Measurements from ENCODE around the gene GGACT. TPM values are rescaled to one million over a fixed set of nuclear protein-coding genes. Genes with fewer than 3 reads are reported as not detected.

Gene GGACT
- total and polyA plus RNA-seq, 2 of the 8 experiments (the other 6 are each of a cell fraction or from before 2014, with no cell fraction given): 1.1 to 1.5 TPM

- no peak overlapping the region for H3K27ac ChIP-seq (ENCODE audit: low read depth, low read length)
- H3K18ac ChIP-seq (ENCODE audit: extremely low read depth, low read length): no peak overlapping the region
- no peaks in the 10 kb centered on the region for H3K79me2 ChIP-seq (ENCODE audit: control insufficient read depth in 1 of 2, insufficient read depth in 2 of 2, low read length in 2 of 2)
- no peaks in the 10 kb centered on the region for H3K9me3 ChIP-seq (ENCODE audit: insufficient read depth in 2 of 2, low read depth in 1 of 2, low read length in 1 of 2)
- no peaks in the 10 kb centered on the region for H3K23me2 ChIP-seq (ENCODE audit: low read depth, low read length)
- H3K14ac ChIP-seq (ENCODE audit: insufficient read length): no peak overlapping the region
- 96% methylated on average over 13 of the region's 14 CpGs; no CpG with 5 or more reads in 1 of the 2 experiments for WGBS, 2 experiments (ENCODE audit: extremely low coverage in 1 of 2, insufficient coverage in 1 of 2, insufficient read length in 1 of 2, insufficient replicate concordance in 2 of 2, low coverage in 1 of 2, low lambda C conversion rate in 2 of 2, missing lambda C conversion rate in 1 of 2)
- H4K20me1 ChIP-seq (replicated peaks in 1 of 2; ENCODE audit: control insufficient read depth in 1 of 2, insufficient read depth in 2 of 2, low read length in 2 of 2): no peaks in the 10 kb centered on the region
- no peak overlapping the region for H3K4me3 ChIP-seq (ENCODE audit: extremely low read depth in 1 of 4, insufficient read depth in 2 of 4, low read depth in 3 of 4, low read length in 4 of 4)
- H2AFZ ChIP-seq (ENCODE audit: low read length): no peak overlapping the region
- H2BK12ac ChIP-seq (ENCODE audit: low read depth, low read length): no peak overlapping the region
- H4K91ac ChIP-seq (replicated peaks; ENCODE audit: insufficient read length, low read length): peak overlapping the region; percentile 19
- H3K27me3 ChIP-seq (replicated peaks in 1 of 4; ENCODE audit: control insufficient read depth in 3 of 4, extremely low read depth in 1 of 4, insufficient read depth in 3 of 4, low read length in 3 of 4): no peaks in the 10 kb centered on the region
- H3K4me2 ChIP-seq (ENCODE audit: insufficient read depth in 1 of 2, low read depth in 2 of 2, low read length in 2 of 2): no peak overlapping the region
- no peak overlapping the region for H4K5ac ChIP-seq (ENCODE audit: insufficient read length, low read depth, low read length)
- H3K4me1 ChIP-seq (replicated peaks in 1 of 4; ENCODE audit: control insufficient read depth in 3 of 4, insufficient read depth in 4 of 4, low read length in 3 of 4): peaks cover 2 to 5% (median 3%) of the 10 kb centered on the region in 4 experiments; a peak in 5 of 7 replicates
- H2BK20ac ChIP-seq (ENCODE audit: low read length): no peak overlapping the region
- H3K23ac ChIP-seq (ENCODE audit: insufficient read length): no peak overlapping the region
- DNase-seq (ENCODE audit: low read depth in 1 of 2, low spot score in 2 of 2) (peak in 1 of 2 experiments; percentile 44), FAIRE-seq (no peak)
- CTCF ChIA-PET (ENCODE audit: partially characterized antibody): interaction anchor here (1.5 to 4.6 kb wide), 3 partner anchors 9 to 40 kb away, joined by 5 to 32 read pairs (median 5); no protein-coding TSS in a partner anchor
- no peak overlapping the region for H3K56ac ChIP-seq (replicated peaks; ENCODE audit: insufficient read length, low read depth, low read length)
- H3K36me3 ChIP-seq (ENCODE audit: control insufficient read depth in 2 of 4, insufficient read depth in 4 of 4, low read length in 3 of 4): peaks cover 0 to 4% (median 2%) of the 10 kb centered on the region in 4 experiments; a peak in 2 of 8 replicates
- peak overlapping the region; percentile 21; the same call in 1 of the 2 replicates for H4K8ac ChIP-seq (ENCODE audit: extremely low read depth, insufficient read depth, low read length)
- no peak overlapping the region for H2BK5ac ChIP-seq (ENCODE audit: low read depth, low read length)
- H3K79me1 ChIP-seq (ENCODE audit: low read depth, low read length): no peaks in the 10 kb centered on the region
- H2BK15ac ChIP-seq (ENCODE audit: low read length): 0 out of 2 replicates have a peak overlapping the region, but pooled peaks have one; percentile 29
- H3K9ac ChIP-seq (replicated peaks in 1 of 4; ENCODE audit: extremely low read depth in 1 of 4, low read depth in 3 of 4, low read length in 3 of 4): no peak overlapping the region
- POLR2A ChIA-PET (ENCODE audit: partially characterized antibody): interaction anchor here (1.6 kb wide), 1 partner anchor 13 kb away, joined by 4 read pairs; no protein-coding TSS in a partner anchor
- no peak overlapping the region for H2BK120ac ChIP-seq (replicated peaks; ENCODE audit: low read depth, low read length)
- H3K4ac ChIP-seq (replicated peaks; ENCODE audit: insufficient read length, low read depth, low read length): no peak overlapping the region
- H2AK5ac ChIP-seq (ENCODE audit: low read depth, low read length): no peak overlapping the region
- TF ChIP-seq CBX5 (IDR thresholded peaks at IDR 0.05; ENCODE audit: low read depth, low read length): no peak
- TF ChIP-seq SAP30 (IDR thresholded peaks at IDR 0.05; ENCODE audit: insufficient read depth, insufficient replicate concordance, low read length): no peak
- no peak for TF ChIP-seq TCF12 (IDR thresholded peaks at IDR 0.05; ENCODE audit: low read depth, low read length)
- TF ChIP-seq SP2 (IDR thresholded peaks at IDR 0.05; ENCODE audit: low read length): no peak
- no peak for TF ChIP-seq NANOG (IDR thresholded peaks at IDR 0.05; ENCODE audit: insufficient read depth, low read depth, low read length, poor library complexity, severe bottlenecking)
- no peak for TF ChIP-seq ATF3 (IDR thresholded peaks at IDR 0.05; ENCODE audit: insufficient read depth, low read depth, low read length)
- no peak for TF ChIP-seq YY1 (IDR thresholded peaks at IDR 0.05; ENCODE audit: low read depth, low read length)
- no peak for TF ChIP-seq CHD1 (IDR thresholded peaks at IDR 0.05; ENCODE audit: low read depth, low read length)
- no peak for TF ChIP-seq CBX8 (IDR thresholded peaks at IDR 0.05; ENCODE audit: borderline replicate concordance, low read depth, low read length)
- TF ChIP-seq E2F6 (IDR thresholded peaks at IDR 0.05): no peak
- TF ChIP-seq RAD21 (IDR thresholded peaks at IDR 0.05 in 1 of 2, conservative IDR thresholded peaks at IDR 0.05 in 1 of 2; ENCODE audit: low read depth in 2 of 2, low read length in 2 of 2): no peak
These were observed 55.7 kb downstream of the GGACT start for GRCh38 chr13:100532836-100533435.

Measured in H1 (cell line).